ENCODE data around the gene ARL3.

- TF ChIP-seq EZH2 (IDR thresholded peaks at IDR 0.05; ENCODE audit: insufficient read depth, low read length): no peak
- no peak for TF ChIP-seq CTCF (IDR thresholded peaks at IDR 0.05; ENCODE audit: insufficient read depth, low read depth, low read length)
Observed at GRCh38 chr10:102675666-102676533, 38.3 kb downstream of the ARL3 start.

Data from astrocyte (in vitro differentiated cells and primary cell).